ENCODE data around the gene PHF21A. TPM values are rescaled to one million over a fixed set of nuclear protein-coding genes. Genes with fewer than 3 reads are reported as not detected.

The PHF21A gene
- polyA plus RNA-seq, 1 donor (not counting 4 experiments of a cell fraction or from before 2014, with no cell fraction given) = 16.1 TPM

GRCh38 chr11:46075168-46075567 lies 46.1 kb downstream of the PHF21A start:
- Histone ChIP-seq H3K9me3 (ENCODE audit: control insufficient read depth, low read depth, low read length) (no peaks in the 10 kb centered on the region), H3K79me2 (ENCODE audit: control insufficient read depth, insufficient read depth, low read length) (no peaks in the 10 kb centered on the region), H3K27ac (ENCODE audit: control insufficient read depth, insufficient read depth, low read length) (peak overlapping the region; percentile 67), H3K9me1 (ENCODE audit: control insufficient read depth, extremely low read depth, insufficient read depth, low read length) (no peaks in the 10 kb centered on the region), H3K27me3 (ENCODE audit: control insufficient read depth, extremely low read depth, insufficient read depth, low read length) (no peaks in the 10 kb centered on the region), H2AFZ (ENCODE audit: control insufficient read depth, low read length) (peak overlapping the region; percentile 27), H4K20me1 (ENCODE audit: control insufficient read depth, extremely low read depth, insufficient read depth, low read length) (no peaks in the 10 kb centered on the region), H3K9ac (ENCODE audit: control insufficient read depth, extremely low read depth, insufficient read depth, low read length) (peak overlapping the region; percentile 18), H3K4me3 (ENCODE audit: control insufficient read depth in 2 of 3, extremely low read depth in 1 of 3, insufficient read depth in 2 of 3, low read depth in 1 of 3, low read length in 3 of 3) (peak overlapping the region in 2 of 3 experiments; percentile 3 to 7), H3K4me2 (ENCODE audit: control insufficient read depth, extremely low read depth, insufficient read depth, low read depth, low read length) (peak overlapping the region; percentile 67), H3K4me1 (ENCODE audit: control insufficient read depth, extremely low read depth, insufficient read depth, low read length) (peaks cover 11% of the 10 kb centered on the region), H3K36me3 (ENCODE audit: control insufficient read depth in 2 of 2, extremely low read depth in 1 of 2, insufficient read depth in 2 of 2, low read length in 2 of 2) (no peaks in the 10 kb centered on the region)
- DNase-seq (ENCODE audit: low read depth, low spot score) = peak; percentile 41
- TF ChIP-seq, protein P1, sequence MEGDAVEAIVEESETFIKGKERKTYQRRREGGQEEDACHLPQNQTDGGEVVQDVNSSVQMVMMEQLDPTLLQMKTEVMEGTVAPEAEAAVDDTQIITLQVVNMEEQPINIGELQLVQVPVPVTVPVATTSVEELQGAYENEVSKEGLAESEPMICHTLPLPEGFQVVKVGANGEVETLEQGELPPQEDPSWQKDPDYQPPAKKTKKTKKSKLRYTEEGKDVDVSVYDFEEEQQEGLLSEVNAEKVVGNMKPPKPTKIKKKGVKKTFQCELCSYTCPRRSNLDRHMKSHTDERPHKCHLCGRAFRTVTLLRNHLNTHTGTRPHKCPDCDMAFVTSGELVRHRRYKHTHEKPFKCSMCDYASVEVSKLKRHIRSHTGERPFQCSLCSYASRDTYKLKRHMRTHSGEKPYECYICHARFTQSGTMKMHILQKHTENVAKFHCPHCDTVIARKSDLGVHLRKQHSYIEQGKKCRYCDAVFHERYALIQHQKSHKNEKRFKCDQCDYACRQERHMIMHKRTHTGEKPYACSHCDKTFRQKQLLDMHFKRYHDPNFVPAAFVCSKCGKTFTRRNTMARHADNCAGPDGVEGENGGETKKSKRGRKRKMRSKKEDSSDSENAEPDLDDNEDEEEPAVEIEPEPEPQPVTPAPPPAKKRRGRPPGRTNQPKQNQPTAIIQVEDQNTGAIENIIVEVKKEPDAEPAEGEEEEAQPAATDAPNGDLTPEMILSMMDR (optimal IDR thresholded peaks at IDR 0.05 in 1 of 3, IDR thresholded peaks at IDR 0.05 in 1 of 3, conservative IDR thresholded peaks at IDR 0.05 in 1 of 3; ENCODE audit: extremely low read depth in 1 of 3, insufficient read depth in 2 of 3, low read length in 3 of 3) = no peak
- no peak for TF ChIP-seq EZH2 (IDR thresholded peaks at IDR 0.05; ENCODE audit: low read length)
- FAIRE-seq = peak; percentile 78
- dilution Hi-C loops (cut with MboI; ENCODE audit: extremely low pct_ligation_motif_present, low sequenced_read_pairs) = no loop called here

GRCh38 chr11:46073632-46074031 lies 47.6 kb downstream of the PHF21A start:
- Histone ChIP-seq H3K27me3 (ENCODE audit: control insufficient read depth, extremely low read depth, insufficient read depth, low read length) (no peaks in the 10 kb centered on the region), H3K4me3 (ENCODE audit: control insufficient read depth in 2 of 3, extremely low read depth in 1 of 3, insufficient read depth in 2 of 3, low read depth in 1 of 3, low read length in 3 of 3) (no peak overlapping the region), H3K4me1 (ENCODE audit: control insufficient read depth, extremely low read depth, insufficient read depth, low read length) (peaks cover 17% of the 10 kb centered on the region), H2AFZ (ENCODE audit: control insufficient read depth, low read length) (no peak overlapping the region), H3K9ac (ENCODE audit: control insufficient read depth, extremely low read depth, insufficient read depth, low read length) (no peak overlapping the region), H3K9me3 (ENCODE audit: control insufficient read depth, low read depth, low read length) (no peaks in the 10 kb centered on the region), H3K4me2 (ENCODE audit: control insufficient read depth, extremely low read depth, insufficient read depth, low read depth, low read length) (no peak overlapping the region), H3K9me1 (ENCODE audit: control insufficient read depth, extremely low read depth, insufficient read depth, low read length) (no peaks in the 10 kb centered on the region), H4K20me1 (ENCODE audit: control insufficient read depth, extremely low read depth, insufficient read depth, low read length) (no peaks in the 10 kb centered on the region), H3K27ac (ENCODE audit: control insufficient read depth, insufficient read depth, low read length) (no peak overlapping the region), H3K79me2 (ENCODE audit: control insufficient read depth, insufficient read depth, low read length) (no peaks in the 10 kb centered on the region), H3K36me3 (ENCODE audit: control insufficient read depth in 2 of 2, extremely low read depth in 1 of 2, insufficient read depth in 2 of 2, low read length in 2 of 2) (no peaks in the 10 kb centered on the region)
- TF ChIP-seq, protein P1 (optimal IDR thresholded peaks at IDR 0.05 in 1 of 3, IDR thresholded peaks at IDR 0.05 in 1 of 3, conservative IDR thresholded peaks at IDR 0.05 in 1 of 3; ENCODE audit: extremely low read depth in 1 of 3, insufficient read depth in 2 of 3, low read length in 3 of 3) = no peak
- TF ChIP-seq EZH2 (IDR thresholded peaks at IDR 0.05; ENCODE audit: low read length) = no peak
- dilution Hi-C loops (cut with MboI; ENCODE audit: extremely low pct_ligation_motif_present, low sequenced_read_pairs) = no loop called here
- DNase-seq (ENCODE audit: low read depth, low spot score) (no peak), FAIRE-seq (no peak)

Measured in keratinocyte (primary cell).